AG09319 (cell line): Measurements from ENCODE around the gene ABHD6.

ENCODE experiments used
- DNase-seq: peaks from one replicate; pipeline ENCODE4 v3.0.0-alpha.2; 2010; ENCODE audit warnings: low read depth; ENCODE audit errors: extremely low read depth
- CTCF ChIP-seq: IDR thresholded peaks from 2 replicates; pipeline ENCODE4 v1.5.1; 2011; ENCODE audit warnings: low read depth, mild to moderate bottlenecking, inconsistent platforms, low read length, moderate library complexity

The ABHD6 gene

GRCh38 chr3:58321791-58322190, 84.2 kb downstream of the ABHD6 start:
- TF ChIP-seq CTCF = no peak
- no peak for DNase-seq

GRCh38 chr3:58322793-58323192, 85.2 kb downstream of the ABHD6 start:
- no peak for TF ChIP-seq CTCF
- no peak for DNase-seq

GRCh38 chr3:58323529-58324390, 86.2 kb downstream of the ABHD6 start:
- DNase-seq = no peak
- no peak for TF ChIP-seq CTCF

- no peak for TF ChIP-seq CTCF
- no peak for DNase-seq
Observed at GRCh38 chr3:58324391-58325390, 87.1 kb downstream of the ABHD6 start.

- no peak for TF ChIP-seq CTCF
- no peak for DNase-seq
Observed at GRCh38 chr3:58325525-58325992, 88.0 kb downstream of the ABHD6 start.

- DNase-seq = no peak
- no peak for TF ChIP-seq CTCF
Observed at GRCh38 chr3:58326267-58326900, 88.8 kb downstream of the ABHD6 start.
